GM18502 (cell line): ENCODE results near the gene ARID3B.
"Not testable (repeated sequence)": the region's sequence is repeated elsewhere in the genome, so short reads cannot be mapped to it uniquely, and the experiment has no call there.

Experiments used
- ATAC-seq: cut with Tn5 transposase; IDR thresholded peaks from one replicate; pipeline ENCODE4 v1.9.1; 2021; ENCODE audit warnings: mild to moderate bottlenecking; ENCODE audit not compliant: unreplicated experiment, poor library complexity

Gene ARID3B

GRCh38 chr15:74540761-74541493 is at the start of gene ARID3B:
Gene ARID3B, plus strand, starts transcription at chr15:74541220. Its CDS starts 2,717 bp downstream, at chr15:74543937.
- peak; percentile 74 for ATAC-seq

GRCh38 chr15:74496648-74497047 is 44.4 kb upstream of the ARID3B start:
- no peak for ATAC-seq

GRCh38 chr15:74497584-74497983 is 43.4 kb upstream of the ARID3B start:
- ATAC-seq = no peak

- ATAC-seq = no peak
These were observed 41.7 kb upstream of the ARID3B start for GRCh38 chr15:74499366-74499765.

GRCh38 chr15:74500401-74500800 is 40.6 kb upstream of the ARID3B start:
- no peak for ATAC-seq

GRCh38 chr15:74502301-74502700 is 38.7 kb upstream of the ARID3B start:
- ATAC-seq = no peak

GRCh38 chr15:74504418-74504817 is 36.6 kb upstream of the ARID3B start:
- ATAC-seq = no peak

- ATAC-seq = no peak
These were observed 36.2 kb upstream of the ARID3B start for GRCh38 chr15:74504836-74505235.

GRCh38 chr15:74505837-74506514 is 35.0 kb upstream of the ARID3B start:
- no peak for ATAC-seq

- no peak for ATAC-seq
These were observed 34.5 kb upstream of the ARID3B start for GRCh38 chr15:74506515-74506840.

- no peak for ATAC-seq
These were observed 29.4 kb upstream of the ARID3B start for GRCh38 chr15:74511583-74511982.

- not testable (repeated sequence) for ATAC-seq
These were observed 27.0 kb upstream of the ARID3B start for GRCh38 chr15:74514059-74514458.

- no peak for ATAC-seq
These were observed 23.9 kb upstream of the ARID3B start for GRCh38 chr15:74517096-74517495.

- no peak for ATAC-seq
These were observed 21.7 kb upstream of the ARID3B start for GRCh38 chr15:74519311-74519710.

- ATAC-seq = no peak
These were observed 20.6 kb upstream of the ARID3B start for GRCh38 chr15:74520407-74520806.

GRCh38 chr15:74523982-74524381 is 17.0 kb upstream of the ARID3B start:
- no peak for ATAC-seq

GRCh38 chr15:74525309-74525708 is 15.7 kb upstream of the ARID3B start:
- ATAC-seq = no peak

GRCh38 chr15:74525945-74526344 is 15.1 kb upstream of the ARID3B start:
- no peak for ATAC-seq

GRCh38 chr15:74528876-74529275 is 12.1 kb upstream of the ARID3B start:
- ATAC-seq = no peak

- ATAC-seq = no peak
These were observed 11.1 kb upstream of the ARID3B start for GRCh38 chr15:74529921-74530320.

GRCh38 chr15:74530771-74531143 is 10.3 kb upstream of the ARID3B start:
- no peak for ATAC-seq
